ENCODE data around the gene FARP2.
A peak's percentile ranks its signal among the peaks of the same experiment; 100 is the strongest.
"Not testable (repeated sequence)": the region's sequence is repeated elsewhere in the genome, so short reads cannot be mapped to it uniquely, and the experiment has no call there.

Gene FARP2

DNA sequence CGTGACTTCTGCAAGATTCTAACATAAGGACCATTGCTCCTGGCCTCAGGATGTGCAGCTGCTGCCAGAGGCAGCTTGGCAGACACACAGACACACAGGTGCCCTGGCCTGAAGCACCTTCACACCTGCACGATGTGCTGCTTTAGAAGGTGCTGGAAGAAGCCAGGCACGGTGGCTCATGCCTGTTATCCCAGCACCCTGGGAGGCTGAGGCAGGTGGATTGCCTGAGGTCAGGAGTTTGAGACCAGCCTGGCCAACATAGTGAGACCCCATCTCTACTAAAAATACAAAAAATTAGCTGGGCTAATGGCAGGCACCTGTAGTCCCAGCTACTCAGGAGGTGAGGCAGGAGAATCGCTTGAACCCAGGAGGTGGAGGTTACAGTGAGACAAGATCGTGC lies 57.4 kb downstream of the FARP2 start:
- DNase-seq = not testable (repeated sequence)

DNA sequence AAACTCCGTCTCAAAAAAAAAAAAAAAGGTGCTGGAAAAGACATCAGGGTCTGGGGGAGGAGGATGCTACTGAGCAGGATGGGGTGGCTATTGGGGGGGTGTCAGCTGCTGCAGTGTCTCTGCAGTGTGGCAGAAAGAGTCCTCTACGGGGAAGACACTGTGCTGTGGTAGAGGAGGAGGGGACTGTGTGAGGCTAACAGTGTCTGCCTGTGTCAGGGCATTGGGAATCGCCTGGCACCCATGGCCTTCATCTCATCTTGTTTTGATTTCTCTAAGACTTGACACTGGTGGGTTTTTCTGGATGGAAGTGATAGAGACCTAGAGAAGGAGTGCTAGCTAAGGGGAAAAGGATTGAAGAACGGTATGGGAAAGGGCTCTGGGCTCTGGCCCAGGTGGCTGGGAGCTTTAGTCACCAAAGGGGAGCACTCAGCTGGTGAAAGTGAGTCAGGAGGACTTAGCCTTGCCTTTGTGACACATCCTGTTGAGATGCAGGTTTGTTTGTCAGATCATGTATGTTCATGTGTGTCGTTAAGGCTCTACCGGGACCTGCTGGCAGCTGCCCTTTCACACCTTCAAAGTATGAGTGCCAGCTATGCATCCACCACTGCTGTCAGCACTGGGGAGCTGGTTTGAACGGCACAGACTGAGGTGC lies 58.0 kb downstream of the FARP2 start:
- DNase-seq = no peak

DNA sequence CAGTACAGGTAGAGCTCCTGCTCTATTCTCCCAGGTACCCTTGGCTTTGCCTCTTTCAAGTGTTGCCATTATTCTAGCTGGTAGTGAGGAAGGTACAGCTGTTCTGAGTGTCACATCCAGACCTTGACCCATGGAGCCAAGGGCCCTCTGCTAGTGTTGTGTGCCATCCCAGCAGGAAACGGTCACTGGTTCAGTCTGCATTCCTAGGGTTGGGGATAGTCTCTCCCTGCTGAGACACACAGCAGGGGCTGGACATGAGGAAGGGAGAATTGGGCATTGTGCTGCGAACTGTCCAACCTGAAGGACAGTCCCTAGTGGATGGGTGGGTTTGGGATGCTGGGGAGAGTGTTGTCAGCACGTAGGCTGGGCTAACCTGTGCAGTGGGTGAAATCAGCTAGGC lies 59.1 kb downstream of the FARP2 start:
- no peak for DNase-seq

DNA sequence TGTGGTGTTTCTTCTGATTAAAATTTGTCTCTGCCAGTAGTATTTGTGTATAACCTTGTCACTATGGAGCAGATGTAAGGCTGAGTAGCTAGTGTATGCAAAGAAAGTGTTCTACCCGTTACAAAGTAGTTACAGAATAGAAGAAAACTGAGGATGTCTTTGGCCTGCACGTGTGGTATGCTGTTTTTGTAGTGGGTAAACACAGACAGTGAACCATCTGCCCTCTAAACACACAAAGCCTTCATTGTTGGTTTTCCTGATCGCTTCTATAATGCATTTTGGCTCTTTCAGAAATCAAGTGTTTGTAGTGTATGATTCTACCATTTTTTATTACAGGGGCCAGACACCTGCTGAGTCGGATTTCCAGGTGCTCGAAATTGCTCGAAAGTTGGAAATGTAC lies 61.5 kb downstream of the FARP2 start:
- no peak for DNase-seq

DNA sequence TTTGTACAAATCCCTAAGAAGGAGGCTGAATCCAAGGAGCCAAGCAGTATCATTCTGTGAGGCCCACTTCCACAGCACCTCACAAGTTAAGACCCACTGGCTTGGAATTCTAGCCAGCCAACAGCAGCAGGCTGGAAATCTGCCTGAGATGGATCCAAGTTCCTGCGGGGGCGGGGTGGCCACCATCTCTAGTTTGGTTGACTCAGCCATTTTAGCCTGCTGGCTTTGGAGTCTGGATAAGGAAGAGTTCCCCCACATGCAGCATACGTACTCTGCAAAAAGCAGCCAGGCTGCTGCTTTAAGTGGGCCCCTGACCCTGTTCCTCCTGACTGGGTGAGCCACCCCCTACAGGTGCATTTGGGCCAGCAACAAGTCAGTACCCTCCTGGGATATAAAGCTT lies 65.2 kb downstream of the FARP2 start:
- DNase-seq = no peak

DNA sequence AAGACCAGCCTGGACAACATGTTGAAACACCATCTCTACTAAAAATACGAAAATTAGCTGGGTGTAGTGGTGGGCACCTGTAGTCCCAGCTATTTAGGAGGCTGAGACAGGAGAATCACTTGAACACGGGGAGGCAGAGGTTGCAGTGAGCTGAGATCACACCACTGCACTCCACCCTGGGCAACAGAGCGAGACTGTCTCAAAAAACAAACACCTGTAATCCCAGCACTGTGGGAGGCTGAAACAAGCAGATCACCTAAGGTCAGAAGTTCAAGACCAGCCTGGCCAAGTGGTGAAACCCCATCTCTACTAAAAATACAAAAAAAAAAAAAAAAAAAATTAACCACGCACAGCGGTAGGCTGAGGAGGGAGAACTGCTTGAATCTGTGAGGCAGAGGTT lies 65.9 kb downstream of the FARP2 start:
- not testable (repeated sequence) for DNase-seq

DNA sequence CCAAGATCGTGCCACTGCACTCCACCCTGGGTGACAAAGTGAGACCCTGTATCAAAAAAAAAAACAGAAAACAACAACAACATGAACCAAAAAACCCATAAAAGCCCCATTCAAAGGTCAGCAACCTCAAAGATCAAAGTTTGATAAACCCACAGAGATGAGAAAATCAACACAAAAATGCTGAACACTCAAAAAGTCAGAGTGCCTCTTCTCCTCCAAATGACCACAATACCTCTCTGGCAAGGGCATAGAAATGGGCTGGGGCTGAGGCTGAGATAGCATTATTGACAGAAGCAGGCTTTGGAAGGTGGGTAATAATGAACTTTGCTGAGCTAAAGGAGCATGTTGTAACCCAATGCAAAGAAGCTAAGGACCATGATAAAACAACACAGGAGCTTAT lies 66.3 kb downstream of the FARP2 start:
- no peak for DNase-seq

DNA sequence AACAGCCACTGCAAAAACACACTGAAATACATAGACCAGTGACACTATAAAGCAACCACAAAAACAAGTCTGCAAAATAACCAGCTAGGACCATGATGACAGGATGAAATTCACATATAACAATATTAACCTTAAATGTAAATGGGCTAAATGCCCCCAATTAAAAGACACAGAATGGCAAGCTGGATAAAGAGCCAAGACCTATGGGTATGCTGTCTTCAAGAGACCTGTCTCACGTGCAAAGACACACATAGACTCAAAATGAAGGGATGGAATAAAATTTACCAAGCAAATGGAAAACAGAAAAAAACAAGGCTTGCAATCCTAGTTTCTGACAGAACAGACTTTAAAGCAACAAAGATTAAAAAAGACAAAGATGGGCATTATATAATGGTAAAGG lies 67.4 kb downstream of the FARP2 start:
- not testable (repeated sequence) for DNase-seq

DNA sequence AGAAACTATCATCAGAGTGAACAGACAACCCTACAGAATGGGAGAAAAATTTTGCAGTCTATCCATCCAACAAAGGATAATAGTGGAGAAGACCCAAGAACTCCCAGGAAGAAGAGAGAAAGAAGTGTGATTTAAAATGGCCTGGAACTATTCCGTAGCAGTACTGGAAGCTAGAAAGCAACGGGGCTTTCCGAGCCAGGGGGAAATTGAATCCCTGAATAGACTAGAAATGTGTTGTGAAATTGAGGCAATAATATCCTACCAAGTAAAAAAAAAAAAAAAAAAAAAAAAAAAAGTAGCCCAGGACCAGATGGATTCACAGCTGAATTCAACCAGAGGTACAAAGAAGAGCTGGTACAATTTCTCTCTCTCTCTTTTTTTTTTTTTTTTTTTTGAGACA lies 69.3 kb downstream of the FARP2 start:
- DNase-seq = no peak

DNA sequence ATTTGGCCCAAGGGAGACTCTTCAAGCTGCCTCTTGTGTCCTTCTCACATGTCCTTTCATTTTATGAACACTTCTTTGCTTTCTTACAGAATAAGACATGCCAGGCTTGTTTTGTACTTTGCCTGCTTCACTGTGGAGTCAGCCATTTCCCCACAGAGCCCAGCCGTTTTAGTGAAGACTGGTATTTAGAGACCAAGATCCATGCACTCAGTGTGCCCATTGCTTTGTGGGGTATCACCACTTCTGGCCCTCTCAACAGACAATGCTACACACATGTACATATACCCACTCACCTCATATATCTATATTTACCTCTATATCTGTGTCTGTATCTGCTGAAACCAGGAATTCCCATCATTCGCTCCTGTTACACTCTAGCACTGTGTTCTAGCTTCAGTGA lies 74.1 kb downstream of the FARP2 start:
- no peak for DNase-seq

DNA sequence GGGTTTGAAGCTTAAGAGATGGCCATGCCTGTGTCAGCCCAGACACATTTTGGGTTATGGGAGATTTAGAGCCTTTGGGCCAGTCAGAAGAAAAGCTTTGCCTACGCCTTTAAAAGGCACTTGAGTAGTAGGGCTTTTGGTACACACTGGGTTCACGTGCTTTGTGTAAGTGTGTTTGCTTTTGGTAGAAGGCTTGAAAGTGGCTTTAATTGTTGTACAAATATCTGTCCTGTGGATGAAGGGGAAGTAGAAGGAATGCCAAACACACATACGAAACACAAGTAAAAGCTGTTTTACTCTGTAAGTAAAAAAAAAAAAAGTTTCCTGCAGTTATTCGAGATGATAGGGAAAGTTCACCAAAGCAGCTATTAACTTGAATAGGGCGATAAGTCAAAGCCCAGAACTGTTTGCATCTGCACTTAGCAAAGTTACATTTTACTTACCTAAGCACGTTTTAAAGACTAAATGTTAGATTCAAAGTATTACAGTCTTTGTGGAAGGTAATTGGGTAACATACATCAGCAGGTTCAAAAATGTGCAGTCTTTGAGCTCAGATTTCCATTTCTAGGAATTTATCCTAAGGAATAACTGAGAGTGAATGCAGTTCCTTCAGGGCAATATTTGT lies 76.9 kb downstream of the FARP2 start:
- no peak for DNase-seq

DNA sequence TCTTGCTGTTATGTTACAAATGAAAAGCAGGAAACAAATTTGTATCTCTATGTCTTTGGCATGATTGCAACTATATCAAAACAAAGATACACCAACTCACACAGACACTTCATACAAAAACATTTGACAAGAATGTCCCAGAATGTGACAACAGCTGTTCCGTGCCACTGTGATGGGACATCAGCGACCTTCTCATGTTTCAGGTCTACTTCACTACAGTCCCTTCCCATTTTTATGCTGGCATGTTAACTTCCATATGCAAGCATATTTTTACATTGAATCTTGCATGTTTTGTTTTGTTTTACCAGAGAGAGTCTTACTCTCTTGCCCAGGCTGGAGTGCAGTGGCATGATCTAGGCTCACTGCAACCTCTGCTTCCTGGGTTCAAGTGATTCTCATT lies 81.1 kb downstream of the FARP2 start:
- DNase-seq = no peak

DNA sequence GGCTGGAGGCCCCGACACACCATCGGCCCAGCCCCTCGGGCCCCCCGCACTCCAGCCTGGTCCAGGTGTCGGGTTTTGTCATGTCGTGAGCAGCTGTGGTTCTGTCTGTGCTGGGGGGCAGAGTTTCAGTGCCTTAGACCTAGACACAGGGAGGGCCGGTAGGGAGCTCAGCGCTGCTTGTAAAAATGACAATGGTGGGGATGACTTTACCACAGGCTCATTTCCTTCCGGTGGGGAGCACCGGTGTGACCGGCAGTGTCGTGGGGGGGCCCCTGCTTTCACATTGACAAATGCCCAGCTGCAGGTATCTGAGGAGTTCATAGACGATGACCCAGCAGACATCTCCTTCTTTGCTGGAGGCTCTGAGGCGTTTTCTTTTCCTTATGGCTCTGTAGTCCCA lies 85.4 kb downstream of the FARP2 start:
- DNase-seq = no peak

DNA sequence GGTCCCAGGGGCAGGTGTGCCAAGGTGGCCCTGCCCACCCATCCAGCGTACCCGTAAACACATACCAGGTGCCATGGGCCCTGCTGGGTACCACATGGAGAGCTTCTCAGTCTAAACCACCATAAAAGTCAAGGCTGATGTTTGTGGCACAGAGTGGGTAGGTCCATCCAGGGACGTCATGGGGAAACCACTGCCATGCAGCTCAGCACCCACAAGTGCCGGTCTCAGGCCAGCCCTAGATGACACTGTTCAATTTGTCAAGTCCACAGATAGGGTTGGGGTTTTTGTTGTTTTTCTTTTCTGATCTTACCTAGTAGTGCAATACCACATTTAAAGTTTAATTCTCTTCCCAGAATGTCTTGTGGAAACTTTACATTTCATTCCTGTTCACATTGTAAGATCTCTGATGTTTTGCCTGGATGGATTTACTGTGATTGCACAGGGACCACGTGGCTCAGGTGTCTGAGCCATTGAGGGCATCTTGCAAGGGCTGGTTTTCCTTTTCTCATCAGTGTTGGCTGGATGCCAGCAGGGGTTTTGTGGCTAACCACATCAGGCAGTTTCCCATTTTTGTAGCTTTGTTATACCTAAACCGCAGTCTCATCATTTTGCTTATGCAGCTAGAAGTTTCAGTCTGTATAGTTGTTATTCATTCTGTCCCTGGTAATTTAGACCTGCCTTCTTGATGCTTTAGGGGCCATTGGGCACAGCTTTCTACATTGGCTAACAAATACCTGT lies 87.6 kb downstream of the FARP2 start:
- peak; percentile 20 for DNase-seq

DNA sequence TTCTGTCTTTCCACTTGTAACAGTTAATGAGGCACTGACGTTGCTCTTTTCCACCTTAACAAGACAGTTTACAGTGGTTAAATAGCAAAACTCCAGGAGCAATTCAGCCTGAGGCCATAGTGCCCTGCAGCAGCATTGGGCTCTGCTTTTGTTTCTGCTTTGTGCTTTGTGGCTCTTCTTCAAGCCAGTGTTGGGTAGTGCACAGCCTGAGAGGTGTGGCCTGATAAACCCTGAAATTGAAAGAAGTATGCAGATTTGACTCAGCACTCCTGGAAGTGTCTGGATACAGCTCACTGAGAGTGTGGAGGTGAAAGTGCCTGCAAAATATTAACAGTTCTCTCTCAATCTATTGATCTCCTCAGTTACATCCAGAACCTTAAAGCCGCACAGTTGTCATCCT lies 89.3 kb downstream of the FARP2 start:
- no peak for DNase-seq

DNA sequence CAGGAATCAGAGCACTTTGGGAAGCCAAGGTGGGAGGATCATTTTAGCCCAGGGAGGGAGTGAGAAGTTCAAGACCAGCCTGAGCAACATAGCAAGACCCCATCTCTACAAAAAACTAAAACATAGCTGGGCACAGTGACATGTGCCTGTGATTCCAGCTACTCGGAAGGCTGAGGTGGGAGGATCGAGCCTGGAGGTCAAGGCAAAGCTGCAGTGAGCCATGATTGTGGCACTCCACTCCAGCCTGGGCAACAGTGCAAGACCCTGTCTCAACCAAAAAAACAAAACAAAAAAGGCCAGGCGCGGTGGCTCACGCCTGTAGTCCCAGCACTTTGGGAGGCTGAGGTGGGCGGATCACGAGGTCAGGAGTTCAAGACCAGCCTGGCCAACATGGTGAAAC lies 94.0 kb downstream of the FARP2 start:
- not testable (repeated sequence) for DNase-seq

DNA sequence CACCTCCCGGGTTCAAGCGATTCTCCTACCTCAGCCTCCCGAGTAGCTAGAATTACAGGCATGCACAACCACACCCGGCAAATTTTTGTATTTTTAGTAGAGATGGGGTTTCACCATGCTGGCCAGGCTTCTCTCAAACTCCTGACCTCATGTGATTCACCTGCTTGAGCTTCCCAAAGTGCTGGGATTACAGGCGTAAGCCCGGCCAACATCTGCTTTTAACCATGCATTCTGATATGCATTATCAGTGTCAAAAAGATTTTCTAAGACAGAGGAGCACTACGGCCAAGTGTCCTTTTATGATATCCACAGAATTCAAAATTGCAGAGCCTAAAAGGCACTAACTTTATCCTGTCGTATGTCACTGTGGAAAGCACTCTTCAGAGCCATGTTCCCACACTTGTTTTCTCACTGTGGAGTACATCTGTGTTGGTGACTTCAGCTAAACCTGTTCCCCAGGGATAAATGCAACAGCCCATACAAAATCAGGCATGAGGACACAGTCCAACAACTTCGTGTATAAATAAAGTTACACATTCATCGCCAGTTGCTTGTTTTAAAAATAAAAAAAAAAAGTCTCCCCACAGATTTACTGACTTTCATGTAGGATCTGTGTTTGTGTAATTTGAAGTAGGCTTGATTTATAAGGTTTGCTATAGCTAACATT lies 95.9 kb downstream of the FARP2 start:
- DNase-seq = no peak

DNA sequence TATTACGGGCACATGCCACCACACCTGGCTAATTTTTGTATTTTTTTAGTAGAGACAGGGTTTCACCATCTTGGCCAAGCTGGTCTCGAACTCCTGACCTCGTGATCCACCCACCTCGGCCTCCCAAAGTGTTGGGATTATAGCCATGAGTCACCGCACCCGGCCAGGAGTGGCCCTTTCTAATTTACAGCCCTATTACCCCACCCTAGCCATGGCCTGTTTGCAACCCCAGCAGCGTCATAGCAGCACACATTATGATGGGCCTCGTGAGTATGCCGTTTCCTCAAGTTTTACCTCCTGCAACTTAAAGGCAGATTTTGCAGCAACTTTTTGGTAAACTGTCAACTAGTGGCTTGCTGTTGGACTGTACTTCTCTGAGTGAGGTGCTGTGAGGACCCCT lies 97.8 kb downstream of the FARP2 start:
- not testable (repeated sequence) for DNase-seq

DNA sequence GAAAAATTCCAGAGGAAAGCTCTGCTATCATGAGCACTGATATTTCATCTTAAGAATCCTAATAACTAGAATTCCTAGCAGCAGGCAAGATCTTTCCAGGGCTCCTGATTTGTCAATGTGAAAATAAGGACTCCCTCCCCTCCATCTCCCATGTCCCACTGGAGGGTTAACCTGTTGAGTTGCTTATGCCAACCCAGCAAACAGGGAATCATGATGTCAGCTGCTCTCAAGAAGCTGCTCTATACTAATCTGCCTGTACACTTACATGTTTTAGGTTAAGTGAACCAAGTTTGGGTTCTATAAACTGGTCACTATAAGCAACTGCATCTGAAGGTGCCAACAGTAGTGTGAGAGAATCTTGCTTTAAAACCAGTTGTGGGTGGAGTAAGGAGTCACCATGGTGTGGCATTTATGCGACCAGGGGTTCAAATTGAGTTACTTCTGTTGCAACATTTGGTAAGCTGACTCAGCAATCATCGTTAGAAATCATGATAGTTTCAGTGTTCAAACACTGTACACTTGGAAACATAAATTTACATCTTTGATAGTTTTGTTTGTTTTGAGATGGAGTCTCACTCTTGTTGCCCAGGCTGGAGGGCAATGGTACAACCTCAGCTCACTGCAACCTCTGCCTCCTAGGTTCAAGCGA lies 98.9 kb downstream of the FARP2 start:
- no peak for DNase-seq

DNA sequence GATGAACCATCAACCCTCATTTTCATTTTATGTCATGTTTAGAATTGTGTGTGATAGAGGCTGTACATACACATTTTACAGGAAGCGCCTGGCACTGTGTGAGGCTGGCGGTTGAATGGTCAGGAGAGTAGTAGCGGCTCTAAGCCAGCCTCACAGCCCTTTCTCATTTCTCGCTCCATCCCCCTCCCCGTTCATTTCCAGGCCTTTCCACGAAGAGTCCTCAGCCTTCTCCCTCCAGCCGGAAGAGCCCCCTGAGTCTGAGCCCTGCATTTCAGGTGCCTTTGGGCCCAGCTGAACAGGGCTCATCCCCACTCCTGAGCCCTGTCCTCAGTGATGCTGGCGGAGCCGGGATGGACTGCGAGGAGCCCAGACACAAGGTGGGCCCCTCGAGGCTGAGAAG lies 100.5 kb downstream of the FARP2 start:
- no peak for DNase-seq

DNA sequence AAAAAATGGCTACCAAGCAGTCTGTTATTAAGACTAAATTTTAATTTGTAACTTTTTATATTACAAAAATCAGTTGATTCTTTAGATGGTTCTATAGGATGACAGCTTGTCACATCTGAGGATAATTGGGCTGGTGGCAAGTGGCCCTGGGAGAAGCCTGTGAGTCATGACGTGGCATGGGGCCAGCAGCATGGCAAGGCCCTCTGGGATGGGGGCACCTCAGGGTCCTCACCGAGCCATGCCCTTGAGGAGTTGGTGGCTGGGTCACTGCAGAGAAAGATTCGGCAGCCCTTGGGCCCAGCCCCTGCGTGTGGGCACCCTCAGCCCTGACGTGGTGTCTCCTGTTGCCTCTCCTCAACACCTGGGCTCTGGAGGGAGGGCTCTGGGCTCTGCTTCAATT lies 102.6 kb downstream of the FARP2 start:
- DNase-seq = no peak

DNA sequence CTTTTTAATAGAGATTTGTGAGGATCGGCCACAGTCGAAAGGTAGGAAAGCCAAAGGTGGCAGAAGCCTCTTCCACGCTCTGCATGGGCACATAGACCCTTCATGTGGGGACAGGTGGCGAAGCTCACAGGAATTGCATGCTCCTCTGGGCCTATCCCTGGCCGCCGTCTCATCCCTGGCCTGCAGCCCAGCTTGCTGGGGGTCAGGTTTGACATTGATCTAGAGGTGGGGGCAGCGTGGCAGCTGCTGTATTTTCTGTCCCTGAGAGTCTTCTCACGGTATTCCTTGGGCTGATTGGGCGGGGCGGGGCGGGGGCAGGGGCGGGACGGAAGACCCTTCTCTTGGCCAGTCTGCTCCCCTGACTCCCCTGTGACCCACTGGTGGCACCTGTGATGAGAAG lies 103.4 kb downstream of the FARP2 start:
- no peak for DNase-seq

DNA sequence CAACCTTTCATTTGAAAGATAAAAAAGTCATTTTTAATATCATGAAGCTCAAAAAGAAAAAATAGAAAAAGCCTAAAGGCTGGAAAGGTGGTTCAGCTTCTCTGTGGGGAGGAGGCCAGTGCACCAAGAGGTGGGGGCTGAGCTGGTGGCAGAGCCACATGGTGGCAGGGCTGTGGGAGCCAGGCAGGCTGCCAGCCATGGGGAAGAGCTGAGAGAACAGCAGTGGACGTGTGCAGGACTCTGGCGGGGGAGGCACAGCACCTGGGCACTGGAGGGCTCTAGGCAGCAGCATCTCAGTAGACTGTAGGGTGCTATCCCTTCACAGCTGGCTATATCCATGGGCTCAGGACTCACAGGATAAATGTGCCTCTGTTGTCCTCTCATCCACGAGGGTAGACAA lies 104.5 kb downstream of the FARP2 start:
- DNase-seq = no peak

Data from T1000 (cell line).